HepG2 (cell line): Measurements from ENCODE around the gene PKP3. TPM values are rescaled to one million over a fixed set of nuclear protein-coding genes. Genes with fewer than 3 reads are reported as not detected.

ENCODE experiments used
- ATAC-seq: fragments of 200-7000 bp; cut with Tn5 transposase; 3 replicates; pipeline ENCODE4 v1.9.1; 2020; ENCODE audit warnings: mild to moderate bottlenecking, moderate library complexity
- BruUV-seq: library from RNA; stranded (reverse); fragments of 400-500 nt; replicated peaks from 2 replicates; lab custom pipeline; 2021; lab: Mats Ljungman, UMichigan
- CTCF ChIA-PET: fragments of 300-600 bp; formaldehyde crosslinking; extraction: SDS; loops from one replicate; lab custom pipeline; 2021; ENCODE audit warnings: low total read pairs, inconsistent platforms, low intra/inter-chr PET ratio; lab: Yijun Ruan, JAX
- POLR2A ChIA-PET: fragments of 350-600 bp; sonication (Branson Sonifier 250); formaldehyde crosslinking; loops from one replicate; lab custom pipeline; 2020; ENCODE audit warnings: antibody characterized with exemption, inconsistent platforms; lab: Yijun Ruan, JAX
- DNase-seq: peaks from one replicate; pipeline ENCODE4 v3.0.0-alpha.2; 2015; ENCODE audit warnings: low spot score
- FAIRE-seq: peaks from 3 replicates; lab custom pipeline; 2011; peaks lifted over from hg19 to GRCh38; lab: Jason Lieb, UNC
- H2AFZ ChIP-seq: one replicate; pipeline ENCODE4 v1.6.1; 2011; ENCODE audit warnings: low read length, inconsistent platforms
- H3K27ac ChIP-seq: fragments of 300-600 bp; 3 replicates; pipeline ENCODE4 v1.8.0; 2011; ENCODE audit warnings: mixed run types, mild to moderate bottlenecking, mixed read lengths, low read length, inconsistent platforms; ENCODE audit not compliant: insufficient read depth; ENCODE audit errors: extremely low read length
- H3K27me3 ChIP-seq, 2 experiments: fragments of 200-600 bp in 1 of 2; 2 replicates in 1 of 2; 3 replicates in 1 of 2; pipeline versions ENCODE4 v1.6.0 to v1.8.0; 2011; ENCODE audit warnings: low read length in 2 of 2, mild to moderate bottlenecking in 2 of 2, moderate library complexity in 2 of 2, inconsistent platforms in 1 of 2; ENCODE audit not compliant: insufficient read depth in 2 of 2, control insufficient read depth in 1 of 2
- H3K36me3 ChIP-seq, 2 experiments: fragments of 200-600 bp in 1 of 2; replicated peaks in 1 of 2; 2 replicates in 1 of 2; 3 replicates in 1 of 2; pipeline versions ENCODE4 v1.5.1 to v1.8.0; 2011; ENCODE audit warnings: low read length in 2 of 2, inconsistent platforms in 1 of 2; ENCODE audit not compliant: insufficient read depth in 2 of 2, control insufficient read depth in 1 of 2
- H3K4me1 ChIP-seq: 2 replicates; pipeline ENCODE4 v1.5.1; 2012; ENCODE audit warnings: low read length, inconsistent platforms; ENCODE audit not compliant: insufficient read depth
- H3K4me2 ChIP-seq: 2 replicates; pipeline ENCODE4 v1.6.0; 2011; ENCODE audit warnings: low read depth, low read length, inconsistent platforms
- H3K4me3 ChIP-seq, 3 experiments: fragments of 200-600 bp in 1 of 3; sonication (generic), shearing (Covaris generic) in 1 of 3; replicated peaks in 1 of 3; 2 replicates each; pipeline ENCODE4 v1.5.1; 2011 to 2016; ENCODE audit warnings: low read length in 3 of 3, inconsistent platforms in 2 of 3, low read depth in 2 of 3, mild to moderate bottlenecking in 2 of 3, control low read depth in 1 of 3, mixed read lengths in 1 of 3; ENCODE audit not compliant: insufficient read depth in 1 of 3
- H3K79me2 ChIP-seq: one replicate; pipeline ENCODE4 v1.6.1; 2011; ENCODE audit warnings: low read length, inconsistent platforms; ENCODE audit not compliant: insufficient read depth
- H3K9ac ChIP-seq: 2 replicates; pipeline ENCODE4 v1.6.0; 2011; ENCODE audit warnings: mild to moderate bottlenecking, low read depth, low read length, inconsistent platforms; ENCODE audit not compliant: insufficient read depth
- H3K9me3 ChIP-seq: 2 replicates; pipeline ENCODE4 v1.5.1; 2012; ENCODE audit warnings: mild to moderate bottlenecking, low read length
- H4K20me1 ChIP-seq: 2 replicates; pipeline ENCODE4 v1.6.0; 2011; ENCODE audit warnings: inconsistent platforms, mild to moderate bottlenecking, low read length, moderate library complexity; ENCODE audit not compliant: insufficient read depth
- CHD2 ChIP-seq: IDR thresholded peaks from 2 replicates; pipeline ENCODE4 v1.6.1; 2011; ENCODE audit warnings: low read depth, low read length, improper control_type of control experiment
- CTCF ChIP-seq: sonication (generic); formaldehyde crosslinking; IDR thresholded peaks from 2 replicates; pipeline ENCODE4 v1.5.0; 2020; ENCODE audit warnings: mild to moderate bottlenecking, missing genetic modification reagents, moderate library complexity
- ETS1 ChIP-seq: sonication (generic); formaldehyde crosslinking; IDR thresholded peaks from 2 replicates; pipeline ENCODE4 v1.4.0; 2020; ENCODE audit warnings: missing genetic modification reagents
- FOXA3 ChIP-seq: IDR thresholded peaks from 2 replicates; pipeline ENCODE4 v1.6.1; 2016; ENCODE audit warnings: missing genetic modification reagents, missing compliant biosample characterization
- GFI1 ChIP-seq: sonication (generic); formaldehyde crosslinking; IDR thresholded peaks from 2 replicates; pipeline ENCODE4 v1.5.0; 2020; ENCODE audit warnings: missing genetic modification reagents, mild to moderate bottlenecking, borderline replicate concordance
- HMGXB3 ChIP-seq: sonication (generic); formaldehyde crosslinking; IDR thresholded peaks from 2 replicates; pipeline ENCODE4 v1.4.0; 2020; ENCODE audit warnings: missing genetic modification reagents, borderline replicate concordance
- IRF1 ChIP-seq: sonication (generic); formaldehyde crosslinking; IDR thresholded peaks from 2 replicates; pipeline ENCODE4 v1.4.0; 2020; ENCODE audit warnings: low read depth, mild to moderate bottlenecking, missing genetic modification reagents
- MYNN ChIP-seq: sonication (generic); formaldehyde crosslinking; IDR thresholded peaks from 2 replicates; pipeline ENCODE4 v1.4.0; 2020; ENCODE audit warnings: mild to moderate bottlenecking, low read depth, missing genetic modification reagents
- SP140L ChIP-seq: sonication (generic); formaldehyde crosslinking; IDR thresholded peaks from 2 replicates; pipeline ENCODE4 v1.4.0; 2020; ENCODE audit warnings: missing genetic modification reagents, borderline replicate concordance
- SP5 ChIP-seq: IDR thresholded peaks from 2 replicates; pipeline ENCODE4 v1.6.1; 2016; ENCODE audit warnings: low read depth, borderline replicate concordance
- TBX2 ChIP-seq: sonication (generic); formaldehyde crosslinking; IDR thresholded peaks from 2 replicates; pipeline ENCODE4 v1.5.0; 2020; ENCODE audit warnings: missing genetic modification reagents, mild to moderate bottlenecking, borderline replicate concordance
- ZFX ChIP-seq: sonication (generic); formaldehyde crosslinking; IDR thresholded peaks from 2 replicates; pipeline ENCODE4 v1.4.0; 2020; ENCODE audit warnings: mild to moderate bottlenecking, low read depth, missing genetic modification reagents, moderate library complexity
- WGBS: methylation state at CpG from one replicate; pipeline ENCODE4 v1.1.6; 2017; ENCODE audit warnings: low lambda C conversion rate; 5-methylcytosine and 5-hydroxymethylcytosine counted together
- in situ Hi-C: cut with HindIII; loops from 2 replicates; pipeline ENCODE4 v1.10.0; 2017; ENCODE audit warnings: low pct_unique_long_range_greater_than_20kb; ENCODE audit not compliant: extremely low pct_ligation_motif_present
- intact Hi-C: fragments of 100-400 bp; cut with micrococcal nuclease; formaldehyde crosslinking; loops from one replicate; pipeline ENCODE4 v1.10.0; 2022; ENCODE audit not compliant: unreplicated experiment
- polyA plus RNA-seq, 8 experiments: library from polyadenylated mRNA; depleted of rRNA in 3 of 8; stranded (reverse) in 7 of 8; unstranded in 1 of 8; fragments of >200 nt; fragmentation: Illumina TruSeq in 4 of 8; extraction: Trizol in 4 of 8; gene quantifications; 2 replicates each; pipeline versions ENCODE4 v1.2.1 to v1.2.3, GENCODE V29; 2011 to 2016; ENCODE audit warnings: low read depth in 4 of 8, missing spikeins in 1 of 8, mixed read lengths in 1 of 8; ENCODE audit not compliant: insufficient read depth in 1 of 8
- total RNA-seq, 5 experiments: library from RNA; depleted of rRNA; stranded (reverse); fragments of >200 nt; fragmentation: Illumina TruSeq; extraction: Trizol; gene quantifications; 2 replicates each; pipeline ENCODE4 v1.2.3, GENCODE V29; 2016; ENCODE audit warnings: low read depth in 1 of 5

Gene PKP3
- total and polyA plus RNA-seq, 2 of the 13 experiments (the other 11 are each of a cell fraction or from before 2014, with no cell fraction given): 18.0 to 28.7 TPM

GRCh38 chr11:363948-364761 lies 29.9 kb upstream of the PKP3 start:
- WGBS: 48% methylated on average over 14 of the region's 24 CpGs
- Histone ChIP-seq H3K4me1 (peaks cover 21% of the 10 kb centered on the region), H3K36me3 (no peaks in the 10 kb centered on the region), H3K79me2 (no peaks in the 10 kb centered on the region), H2AFZ (no peak overlapping the region), H4K20me1 (no peaks in the 10 kb centered on the region), H3K27me3 (peaks cover 9 to 34% of the 10 kb centered on the region in 2 experiments), H3K9ac (no peak overlapping the region), H3K27ac (no peak overlapping the region), H3K4me2 (peak overlapping the region; percentile 53), H3K4me3 (peak overlapping the region in 1 of 3 experiments; percentile 20; a peak in 1 of 6 replicates), H3K9me3 (peaks cover 9% of the 10 kb centered on the region)
- ChIA-PET POLR2A (interaction anchor here (0.7 to 2.0 kb wide), 10 partner anchors 9 to 157 kb away, joined by 3 to 7 read pairs (median 4); partner anchors contain the start of genes BET1L, IFITM2, PTDSS2 and RIC8A), CTCF (interaction anchor here (1.2 kb wide), 1 partner anchor 59 kb away, joined by 4 read pairs; no protein-coding TSS in a partner anchor)
- in situ Hi-C loops (no loop called here), intact Hi-C loops (no loop called here)
- ATAC-seq: peak; percentile 83
- FAIRE-seq: no peak
- no TSS peak for BruUV-seq
- peak; percentile 62 for DNase-seq
- no peak for TF ChIP-seq TBX2 (CRISPR knock-in tag)
- no peak for TF ChIP-seq SP5 (CRISPR knock-in tag)
- no peak for TF ChIP-seq MYNN
- 0 out of 2 replicates have a peak, but pooled peaks have one; percentile 10 for TF ChIP-seq FOXA3 (CRISPR knock-in tag)
- no peak for TF ChIP-seq CHD2
- peak; percentile 93 for TF ChIP-seq CTCF (CRISPR knock-in tag)
- no peak for TF ChIP-seq HMGXB3
- TF ChIP-seq SP140L (CRISPR knock-in tag): no peak
- no peak for TF ChIP-seq GFI1 (CRISPR knock-in tag)
- no peak for TF ChIP-seq IRF1 (CRISPR knock-in tag)
- peak; percentile 42; the same call in 1 of the 2 replicates for TF ChIP-seq ZFX (CRISPR knock-in tag)
- TF ChIP-seq ETS1 (CRISPR knock-in tag): no peak
